Testis (tissue), 5 donors: ENCODE results near the gene RPP25L. TPM values are rescaled to one million over a fixed set of nuclear protein-coding genes. Genes with fewer than 3 reads are reported as not detected.

Experiments used
- DNase-seq: peaks from one replicate; pipeline ENCODE4 v3.0.0-alpha.2; 2019
- H3K27ac ChIP-seq, 2 donors: fragments of 200-600 bp; sonication (generic); one replicate each; pipeline ENCODE4 v1.5.1; 2019
- H3K27me3 ChIP-seq: fragments of 200-600 bp; sonication (generic); one replicate; pipeline ENCODE4 v1.5.1; 2019
- H3K36me3 ChIP-seq: fragments of 200-600 bp; sonication (generic); one replicate; pipeline ENCODE4 v1.5.1; 2017; ENCODE audit warnings: low read depth; ENCODE audit errors: missing control alignments
- H3K4me1 ChIP-seq: fragments of 200-600 bp; sonication (generic); one replicate; pipeline ENCODE4 v1.5.1; 2019
- H3K4me3 ChIP-seq, 2 donors: fragments of 200-600 bp; sonication (generic); one replicate each; pipeline ENCODE4 v1.5.1; 2017 to 2019
- H3K9me3 ChIP-seq: fragments of 200-600 bp; sonication (generic); one replicate; pipeline ENCODE4 v1.5.1; 2017
- POLR2A ChIP-seq: fragments of 450-650 bp; IDR thresholded peaks from one replicate; pipeline ENCODE4 v1.6.1; 2017; ENCODE audit warnings: antibody characterized with exemption, mild to moderate bottlenecking, moderate library complexity
- WGBS, 2 donors: methylation state at CpG; one replicate each; pipeline ENCODE4 v1.1.5; 2018; 5-methylcytosine and 5-hydroxymethylcytosine counted together
- intact Hi-C: fragments of 100-400 bp; cut with DNase I; formaldehyde crosslinking; loops from one replicate; pipeline ENCODE4 v1.15.1; 2023; ENCODE audit warnings: low total_unique reads
- long read RNA-seq, 2 donors: transcript quantifications; one replicate each; lab custom pipeline, GENCODE V29; 2026
- polyA plus RNA-seq: library from polyadenylated mRNA; stranded (reverse); fragments of 350-450 nt; fragmentation: Illumina TruSeq; extraction: RNeasy Lipid Tissue Mini Kit (QIAGEN cat#74804); gene quantifications from one replicate; pipeline ENCODE4 v1.2.3, GENCODE V29; 2014; ENCODE audit warnings: low read depth, low replicate concordance; ENCODE audit not compliant: insufficient read depth
- total RNA-seq, 2 donors: library from RNA; depleted of rRNA; stranded (reverse); fragments of >200 nt; gene quantifications; one replicate each; pipeline ENCODE4 v1.2.3, GENCODE V29; 2016
- TF ChIP-seq, protein P1 (sequence below), 3 experiments: fragments of 450-650 bp in 2 of 3; fragments of 200-600 bp in 1 of 3; sonication (generic) in 1 of 3; IDR thresholded peaks; one replicate each; pipeline ENCODE4 v1.5.1; 2016 to 2019; ENCODE audit warnings: antibody characterized with exemption in 3 of 3, mild to moderate bottlenecking in 2 of 3, moderate library complexity in 1 of 3

The RPP25L gene
- total RNA-seq (10 to 100 TPM; 23.5 to 26.8 TPM), polyA plus RNA-seq (25.1 TPM)
- long read RNA-seq, donor 1, transcript RPP25L-202 (2 exons, 888 nt) = major isoform, 17 of 31 reads
- long read RNA-seq, donor 1, transcript RPP25L-201 (2 exons, 1,092 nt) = minor isoform, 5 of 31 reads
- long read RNA-seq, donor 1, partial matches to known transcripts = 9 of 31 reads
- long read RNA-seq, donor 1, other reads (novel, unspliced or antisense) = 0 of 31 reads
- long read RNA-seq, donor 2, transcript RPP25L-202 (2 exons, 888 nt) = major isoform, 10 of 11 reads
- long read RNA-seq, donor 2, partial matches to known transcripts = 0 of 11 reads
- long read RNA-seq, donor 2, other reads (novel, unspliced or antisense) = 0 of 11 reads

- Histone ChIP-seq H3K4me1 (peaks cover 11% of the 10 kb centered on the region), H3K9me3 (no peaks in the 10 kb centered on the region), H3K27me3 (no peaks in the 10 kb centered on the region), H3K36me3 (no peaks in the 10 kb centered on the region), H3K4me3 (peak within 1 kb of the TSS; percentile 73 to 76), H3K27ac (peak within 1 kb of the TSS; percentile 82 to 92)
- TF ChIP-seq, protein P1, sequence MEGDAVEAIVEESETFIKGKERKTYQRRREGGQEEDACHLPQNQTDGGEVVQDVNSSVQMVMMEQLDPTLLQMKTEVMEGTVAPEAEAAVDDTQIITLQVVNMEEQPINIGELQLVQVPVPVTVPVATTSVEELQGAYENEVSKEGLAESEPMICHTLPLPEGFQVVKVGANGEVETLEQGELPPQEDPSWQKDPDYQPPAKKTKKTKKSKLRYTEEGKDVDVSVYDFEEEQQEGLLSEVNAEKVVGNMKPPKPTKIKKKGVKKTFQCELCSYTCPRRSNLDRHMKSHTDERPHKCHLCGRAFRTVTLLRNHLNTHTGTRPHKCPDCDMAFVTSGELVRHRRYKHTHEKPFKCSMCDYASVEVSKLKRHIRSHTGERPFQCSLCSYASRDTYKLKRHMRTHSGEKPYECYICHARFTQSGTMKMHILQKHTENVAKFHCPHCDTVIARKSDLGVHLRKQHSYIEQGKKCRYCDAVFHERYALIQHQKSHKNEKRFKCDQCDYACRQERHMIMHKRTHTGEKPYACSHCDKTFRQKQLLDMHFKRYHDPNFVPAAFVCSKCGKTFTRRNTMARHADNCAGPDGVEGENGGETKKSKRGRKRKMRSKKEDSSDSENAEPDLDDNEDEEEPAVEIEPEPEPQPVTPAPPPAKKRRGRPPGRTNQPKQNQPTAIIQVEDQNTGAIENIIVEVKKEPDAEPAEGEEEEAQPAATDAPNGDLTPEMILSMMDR (IDR thresholded peaks at IDR 0.05) = no peak
- no peak for TF ChIP-seq POLR2A
- DNase-seq = peak; percentile 92
- intact Hi-C loops = loop anchor here (10.0 kb wide), 1 partner anchor 93 kb away; no protein-coding TSS in a partner anchor
- 1% methylated on average over 31 to 76 of the region's 77 CpGs for WGBS, 2 donors
Observed at GRCh38 chr9:34611811-34612787, at the start of gene RPP25L. Gene RPP25L (minus strand): TSS chr9:34612097. CDS start chr9:34611296, 801 bp downstream.

- Histone ChIP-seq H3K36me3 (no peaks in the 10 kb centered on the region), H3K27me3 (no peaks in the 10 kb centered on the region), H3K27ac (no peak overlapping the region), H3K9me3 (no peaks in the 10 kb centered on the region), H3K4me1 (peaks cover 14% of the 10 kb centered on the region), H3K4me3 (no peak overlapping the region)
- TF ChIP-seq POLR2A = no peak
- TF ChIP-seq, protein P1 (IDR thresholded peaks at IDR 0.05) = no peak
- WGBS, 2 donors = 91 to 96% methylated on average over 5 to 8 of the region's 8 CpGs
- intact Hi-C loops = no loop called here
- no peak for DNase-seq
Observed at GRCh38 chr9:34659592-34660253, 47.8 kb upstream of the RPP25L start.

GRCh38 chr9:34658461-34658860 lies 46.6 kb upstream of the RPP25L start:
- H3K4me3 ChIP-seq = no peak overlapping the region
- TF ChIP-seq, protein P1 (IDR thresholded peaks at IDR 0.05) = no peak
- TF ChIP-seq POLR2A = no peak
- DNase-seq = no peak
- no peaks in the 10 kb centered on the region for H3K27me3 ChIP-seq
- no peak overlapping the region for H3K27ac ChIP-seq
- 79 to 85% methylated on average over 10 to 14 of the region's 14 CpGs for WGBS, 2 donors
- no peaks in the 10 kb centered on the region for H3K9me3 ChIP-seq
- peaks cover 20% of the 10 kb centered on the region for H3K4me1 ChIP-seq
- intact Hi-C loops = no loop called here
- H3K36me3 ChIP-seq = no peaks in the 10 kb centered on the region

DNA sequence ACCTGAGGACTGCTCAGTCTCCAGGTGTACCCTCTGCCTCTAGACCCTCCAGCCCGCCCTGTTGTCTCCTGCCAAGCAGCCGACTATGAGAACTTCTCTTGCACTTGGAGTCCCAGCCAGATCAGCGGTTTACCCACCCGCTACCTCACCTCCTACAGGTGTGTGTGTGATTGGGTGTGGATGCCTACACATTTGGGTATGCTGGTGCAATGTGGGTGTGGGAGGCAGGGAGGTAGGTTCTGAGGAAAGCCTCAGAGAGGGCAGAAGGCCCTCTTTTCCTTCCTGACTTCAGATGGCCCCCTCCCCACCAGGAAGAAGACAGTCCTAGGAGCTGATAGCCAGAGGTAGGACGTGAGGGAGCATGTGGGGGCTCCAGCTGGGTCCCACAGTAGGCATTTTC lies 45.1 kb upstream of the RPP25L start:
- intact Hi-C loops = no loop called here

More for the DNA sequence above, 45.1 kb upstream of the RPP25L start:
- H3K4me3 ChIP-seq = no peak overlapping the region
- H3K27me3 ChIP-seq = no peaks in the 10 kb centered on the region
- no peak for TF ChIP-seq POLR2A
- TF ChIP-seq, protein P1 (IDR thresholded peaks at IDR 0.05) = no peak
- no peaks in the 10 kb centered on the region for H3K36me3 ChIP-seq
- H3K4me1 ChIP-seq = peaks cover 35% of the 10 kb centered on the region
- H3K27ac ChIP-seq = no peak overlapping the region
- no peak for DNase-seq
- WGBS, 2 donors = 93 to 96% methylated on average over 4 to 5 of the region's 5 CpGs
- H3K9me3 ChIP-seq = no peaks in the 10 kb centered on the region
